Nephron progenitor cell (in vitro differentiated cells): Measurements from ENCODE around the gene LMNA.

Experiments used
- DNase-seq: peaks from one replicate; pipeline ENCODE4 v3.0.0; 2021
- H3K27ac Mint-ChIP-seq: 2 replicates; pipeline ENCODE4 v1.8.0; 2021; ENCODE audit warnings: mild to moderate bottlenecking, moderate library complexity, mixed read lengths
- H3K27me3 Mint-ChIP-seq: 2 replicates; pipeline ENCODE4 v1.8.0; 2021; ENCODE audit warnings: mild to moderate bottlenecking, low read depth, mixed read lengths; ENCODE audit not compliant: poor library complexity
- H3K36me3 Mint-ChIP-seq: 2 replicates; pipeline ENCODE4 v1.8.0; 2021; ENCODE audit warnings: low read depth, mixed read lengths
- H3K4me1 Mint-ChIP-seq: 2 replicates; pipeline ENCODE4 v1.8.0; 2021; ENCODE audit warnings: mixed read lengths
- H3K4me3 Mint-ChIP-seq: 2 replicates; pipeline ENCODE4 v1.8.0; 2021; ENCODE audit warnings: mild to moderate bottlenecking, moderate library complexity, mixed read lengths
- H3K9me3 Mint-ChIP-seq: 2 replicates; pipeline ENCODE4 v1.8.0; 2021; ENCODE audit warnings: mild to moderate bottlenecking, moderate library complexity, mixed read lengths
- CTCF ChIP-seq: fragments of 200-600 bp; sonication (generic); IDR thresholded peaks from 2 replicates; pipeline ENCODE4 v1.5.0; 2021; ENCODE audit warnings: antibody characterized with exemption

The LMNA gene

GRCh38 chr1:156150333-156151011, 36.0 kb downstream of the LMNA start:
- no peaks in the 10 kb centered on the region for H3K36me3 Mint-ChIP-seq
- peak overlapping the region; percentile 43 for H3K4me3 Mint-ChIP-seq
- no peak overlapping the region for H3K27ac Mint-ChIP-seq
- TF ChIP-seq CTCF: no peak
- peaks cover 69% of the 10 kb centered on the region for H3K27me3 Mint-ChIP-seq
- DNase-seq: no peak
- no peaks in the 10 kb centered on the region for H3K9me3 Mint-ChIP-seq
- peaks cover 66% of the 10 kb centered on the region for H3K4me1 Mint-ChIP-seq

GRCh38 chr1:156151093-156151688, 36.7 kb downstream of the LMNA start:
- no peak for TF ChIP-seq CTCF
- H3K4me1 Mint-ChIP-seq: peaks cover 67% of the 10 kb centered on the region
- no peak overlapping the region for H3K27ac Mint-ChIP-seq
- no peak overlapping the region for H3K4me3 Mint-ChIP-seq
- DNase-seq: no peak
- H3K36me3 Mint-ChIP-seq: no peaks in the 10 kb centered on the region
- H3K27me3 Mint-ChIP-seq: peaks cover 64% of the 10 kb centered on the region
- no peaks in the 10 kb centered on the region for H3K9me3 Mint-ChIP-seq

- TF ChIP-seq CTCF: no peak
- no peaks in the 10 kb centered on the region for H3K36me3 Mint-ChIP-seq
- no peak overlapping the region for H3K4me3 Mint-ChIP-seq
- H3K27ac Mint-ChIP-seq: peak overlapping the region; percentile 89
- peaks cover 66% of the 10 kb centered on the region for H3K4me1 Mint-ChIP-seq
- peaks cover 58% of the 10 kb centered on the region for H3K27me3 Mint-ChIP-seq
- DNase-seq: peak; percentile 25
- no peaks in the 10 kb centered on the region for H3K9me3 Mint-ChIP-seq
Measured at GRCh38 chr1:156152628-156153027, 38.1 kb downstream of the LMNA start.

GRCh38 chr1:156153362-156153761, 38.9 kb downstream of the LMNA start, which contains the start of gene SEMA4A:
Gene SEMA4A (plus strand): TSS chr1:156153585. CDS start chr1:156154579, 994 bp downstream.
- TF ChIP-seq CTCF: no peak
- no peaks in the 10 kb centered on the region for H3K9me3 Mint-ChIP-seq
- DNase-seq: no peak
- H3K27ac Mint-ChIP-seq: peak within 1 kb of the TSS; percentile 92
- H3K4me1 Mint-ChIP-seq: peaks cover 66% of the 10 kb centered on the region
- peaks cover 56% of the 10 kb centered on the region for H3K27me3 Mint-ChIP-seq
- H3K36me3 Mint-ChIP-seq: no peaks in the 10 kb centered on the region
- H3K4me3 Mint-ChIP-seq: no peak within 1 kb of the TSS

- no peaks in the 10 kb centered on the region for H3K9me3 Mint-ChIP-seq
- no peak overlapping the region for H3K4me3 Mint-ChIP-seq
- no peak for TF ChIP-seq CTCF
- peaks cover 46% of the 10 kb centered on the region for H3K27me3 Mint-ChIP-seq
- peaks cover 75% of the 10 kb centered on the region for H3K4me1 Mint-ChIP-seq
- no peak for DNase-seq
- no peaks in the 10 kb centered on the region for H3K36me3 Mint-ChIP-seq
- no peak overlapping the region for H3K27ac Mint-ChIP-seq
Measured at GRCh38 chr1:156154317-156154749, 39.8 kb downstream of the LMNA start.
